ENCODE measurements around the gene PAN2.

DNA sequence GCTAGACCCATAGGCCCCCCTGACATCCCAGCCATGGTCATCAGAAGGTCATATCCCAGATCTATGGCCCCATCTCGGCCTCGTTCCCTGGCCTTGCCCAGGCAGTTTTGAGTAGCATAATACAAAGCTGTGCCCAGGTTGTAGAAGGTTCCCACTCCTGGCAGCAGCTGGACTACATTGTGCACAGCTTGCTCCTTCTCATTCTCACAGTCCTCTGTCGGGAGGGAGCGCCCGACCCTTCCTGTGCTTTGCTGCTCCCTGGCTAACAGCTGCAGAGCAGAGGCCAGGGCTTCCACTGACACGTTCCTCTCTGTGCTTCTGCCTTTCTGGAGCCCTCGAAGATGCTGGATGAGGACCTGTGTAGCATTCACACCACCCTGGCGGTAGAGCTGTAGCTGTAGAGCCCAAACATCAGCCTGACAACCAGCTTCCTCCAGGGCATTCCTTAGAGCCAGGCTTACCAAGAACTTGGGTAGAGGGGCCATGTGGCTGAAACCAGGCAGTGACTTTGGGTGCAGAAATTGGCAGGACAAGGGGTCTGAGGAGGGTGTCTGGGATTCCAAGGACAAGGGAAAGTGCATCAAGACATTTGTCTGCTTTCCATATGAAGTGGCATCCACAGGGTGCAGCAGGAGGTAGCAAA, 27.8 kb upstream of the PAN2 start:
- TF ChIP-seq GATA2 (IDR thresholded peaks at IDR 0.05; ENCODE audit: low read depth, low read length) (no peak), GATA3 (IDR thresholded peaks at IDR 0.05; ENCODE audit: low read depth, low read length) (no peak)

All from SH-SY5Y (cell line).